K562 (cell line): ENCODE data around the gene OR2B2. TPM values are rescaled to one million over a fixed set of nuclear protein-coding genes. Genes with fewer than 3 reads are reported as not detected.

Source experiments
- ATAC-seq: fragments of 200-7000 bp; cut with Tn5 transposase; 3 replicates; pipeline ENCODE4 v1.9.1; 2020; ENCODE audit warnings: moderate library complexity
- BruUV-seq: library from RNA; stranded (reverse); fragments of 400-500 nt; replicated peaks from 2 replicates; lab custom pipeline; 2021; lab: Mats Ljungman, UMichigan
- CTCF ChIA-PET: fragments of 300-600 bp; formaldehyde crosslinking; extraction: SDS; loops from one replicate; lab custom pipeline; 2021; ENCODE audit warnings: low intra/inter-chr PET ratio; lab: Yijun Ruan, JAX
- POLR2A ChIA-PET: fragments of 300-600, 350-650 bp; sonication (Branson Sonifier 250); formaldehyde crosslinking; extraction: SDS; loops from one replicate; lab custom pipeline; 2021; ENCODE audit warnings: antibody characterized with exemption, inconsistent platforms; lab: Yijun Ruan, JAX
- DNase-seq, 4 experiments: peaks; one replicate each; pipeline versions ENCODE4 v3.0.0 to v3.0.0-alpha.2; 2011 to 2018; ENCODE audit warnings: low spot score in 3 of 4, mixed read lengths in 3 of 4; ENCODE audit errors: extremely low read depth in 1 of 4
- FAIRE-seq: peaks from 2 replicates; lab custom pipeline; 2011; peaks lifted over from hg19 to GRCh38; lab: Jason Lieb, UNC
- H2AFZ ChIP-seq: 2 replicates; pipeline ENCODE4 v1.6.0; 2011; ENCODE audit warnings: low read depth, low read length, control low read depth, inconsistent platforms
- H3K27ac ChIP-seq: fragments of 200-600 bp; 3 replicates; pipeline ENCODE4 v1.8.0; 2011; ENCODE audit warnings: low read depth, mild to moderate bottlenecking, control low read depth, inconsistent platforms, low read length, moderate library complexity, mixed read lengths; ENCODE audit errors: extremely low read depth
- H3K27me3 ChIP-seq, 2 experiments: fragments of 300-600 bp in 1 of 2; 2 replicates in 1 of 2; 3 replicates in 1 of 2; pipeline versions ENCODE4 v1.6.0 to v1.8.0; 2011; ENCODE audit warnings: inconsistent platforms in 2 of 2, low read length in 2 of 2, mild to moderate bottlenecking in 1 of 2, mixed read lengths in 1 of 2, moderate library complexity in 1 of 2; ENCODE audit not compliant: control insufficient read depth in 2 of 2, insufficient read depth in 2 of 2
- H3K36me3 ChIP-seq: fragments of 300-600 bp; 3 replicates; pipeline ENCODE4 v1.8.0; 2011; ENCODE audit warnings: mild to moderate bottlenecking, low read length, inconsistent platforms; ENCODE audit not compliant: control insufficient read depth, insufficient read depth
- H3K4me1 ChIP-seq, 2 experiments: fragments of 200-600 bp in 1 of 2; replicated peaks in 1 of 2; 2 replicates in 1 of 2; 3 replicates in 1 of 2; pipeline versions ENCODE4 v1.5.1 to v1.8.0; 2011; ENCODE audit warnings: inconsistent platforms in 2 of 2, low read length in 2 of 2, mild to moderate bottlenecking in 1 of 2, mixed read lengths in 1 of 2, moderate library complexity in 1 of 2; ENCODE audit not compliant: control insufficient read depth in 2 of 2, insufficient read depth in 2 of 2
- H3K4me2 ChIP-seq: 2 replicates; pipeline ENCODE4 v1.6.1; 2011; ENCODE audit warnings: low read length, control low read depth, inconsistent platforms, mixed read lengths; ENCODE audit not compliant: insufficient read depth
- H3K4me3 ChIP-seq: fragments of 200-600 bp; sonication (generic), shearing (Covaris generic); 2 replicates; pipeline ENCODE4 v1.5.1; 2016; ENCODE audit warnings: control low read depth, inconsistent platforms
- H3K79me2 ChIP-seq: fragments of 200-600 bp; 3 replicates; pipeline ENCODE4 v1.8.0; 2011; ENCODE audit warnings: low read length, inconsistent platforms; ENCODE audit not compliant: control insufficient read depth, insufficient read depth
- H3K9ac ChIP-seq, 2 experiments: 2 replicates each; pipeline versions ENCODE4 v1.6.0 to v1.6.1; 2011; ENCODE audit warnings: low read depth in 2 of 2, low read length in 2 of 2, control low read depth in 1 of 2, inconsistent platforms in 1 of 2, mild to moderate bottlenecking in 1 of 2, mixed read lengths in 1 of 2; ENCODE audit not compliant: insufficient read depth in 1 of 2
- H3K9me1 ChIP-seq: one replicate; pipeline ENCODE4 v1.6.0; 2011; ENCODE audit warnings: inconsistent platforms, mild to moderate bottlenecking, low read length, moderate library complexity; ENCODE audit not compliant: control insufficient read depth, insufficient read depth
- H3K9me3 ChIP-seq: replicated peaks from 2 replicates; pipeline ENCODE4 v1.5.1; 2011; ENCODE audit warnings: low read depth, low read length, inconsistent platforms; ENCODE audit not compliant: control insufficient read depth, insufficient read depth
- H4K20me1 ChIP-seq: replicated peaks from 2 replicates; pipeline ENCODE4 v1.6.1; 2011; ENCODE audit warnings: low read length, inconsistent platforms, mixed read lengths; ENCODE audit not compliant: control insufficient read depth, insufficient read depth
- CCNT2 ChIP-seq: IDR thresholded peaks from 2 replicates; pipeline ENCODE4 v1.6.1; 2011; ENCODE audit warnings: borderline replicate concordance, low read depth, mild to moderate bottlenecking, moderate library complexity, mixed read lengths, low read length; ENCODE audit not compliant: insufficient read length; ENCODE audit errors: extremely low read depth
- CHD2 ChIP-seq: IDR thresholded peaks from 2 replicates; pipeline ENCODE4 v1.6.1; 2011; ENCODE audit warnings: low read depth, low read length
- HNRNPL ChIP-seq: fragments of 200-400 bp; formaldehyde crosslinking; IDR thresholded peaks from 2 replicates; pipeline ENCODE4 v1.6.1; 2017; ENCODE audit warnings: low read depth, mild to moderate bottlenecking, low read length
- MEF2D ChIP-seq: conservative IDR thresholded peaks from 2 replicates; pipeline ENCODE4 v1.6.1; 2016; ENCODE audit warnings: low read depth, missing genetic modification characterization, missing compliant biosample characterization
- PHF8 ChIP-seq: fragments of 200-600 bp; sonication (generic); IDR thresholded peaks from 2 replicates; pipeline ENCODE4 v1.6.1; 2012; ENCODE audit warnings: mixed run types, mild to moderate bottlenecking, inconsistent platforms, low read length, moderate library complexity, borderline replicate concordance
- PRPF4 ChIP-seq: fragments of 200-400 bp; formaldehyde crosslinking; IDR thresholded peaks from one replicate; pipeline ENCODE4 v1.6.1; 2017; ENCODE audit warnings: low read length, low read depth, mild to moderate bottlenecking; ENCODE audit not compliant: insufficient read depth, poor library complexity, severe bottlenecking
- SAP30 ChIP-seq: fragments of 200-600 bp; sonication (generic); IDR thresholded peaks from 2 replicates; pipeline ENCODE4 v1.6.1; 2012; ENCODE audit warnings: borderline replicate concordance, low read depth, mild to moderate bottlenecking, moderate library complexity, low read length, control low read depth, inconsistent platforms; ENCODE audit not compliant: insufficient read depth, poor library complexity, severe bottlenecking
- U2AF1 ChIP-seq: fragments of 200-400 bp; formaldehyde crosslinking; optimal IDR thresholded peaks from 2 replicates; pipeline ENCODE3; 2017; ENCODE audit warnings: mild to moderate bottlenecking, low read depth, low read length, moderate library complexity
- ZFP91 ChIP-seq: sonication (generic); formaldehyde crosslinking; IDR thresholded peaks from 2 replicates; pipeline ENCODE4 v1.8.0; 2022; ENCODE audit warnings: mild to moderate bottlenecking, missing genetic modification reagents
- ZSCAN32 ChIP-seq: fragments of 450-650 bp; formaldehyde crosslinking; IDR thresholded peaks from 2 replicates; pipeline ENCODE4 v1.4.0; 2020; ENCODE audit warnings: mild to moderate bottlenecking, moderate library complexity
- WGBS: fragments of 100-300 bp; shearing (Covaris generic); methylation state at CpG from one replicate; pipeline ENCODE4 v1.1.6; 2016; ENCODE audit warnings: low coverage, mixed read lengths; ENCODE audit not compliant: insufficient coverage; ENCODE audit errors: missing lambda C conversion rate; 5-methylcytosine and 5-hydroxymethylcytosine counted together
- in situ Hi-C: fragments of 300-500 bp; cut with MboI; formaldehyde crosslinking; loops from 4 replicates; pipeline ENCODE4 v1.15.0; 2018; ENCODE audit warnings: inconsistent platforms, mixed read lengths
- intact Hi-C: fragments of 100-400 bp; cut with micrococcal nuclease; formaldehyde crosslinking; loops from 2 replicates; pipeline ENCODE4 v1.14.2; 2022
- polyA plus RNA-seq, 8 experiments: library from polyadenylated mRNA; depleted of rRNA in 4 of 8; stranded (reverse) in 5 of 8; unstranded in 3 of 8; fragments of >200 nt; fragmentation: Nextera tagmentation in 2 of 8; fragmentation: Illumina TruSeq in 1 of 8; extraction: Ambion mirVana in 2 of 8; extraction: Trizol in 1 of 8; gene quantifications; 2 replicates each; pipeline versions ENCODE4 v1.2.1 to v1.2.3, GENCODE V29; 2011 to 2014; ENCODE audit warnings: inconsistent platforms in 1 of 8, missing spikeins in 1 of 8
- total RNA-seq, 7 experiments: library from RNA; depleted of rRNA in 6 of 7; stranded (reverse); fragments of >200 nt in 6 of 7; fragmentation: Illumina TruSeq in 2 of 7; extraction: Trizol in 2 of 7; gene quantifications; 2 replicates each; pipeline versions ENCODE4 v1.2.1 to v1.2.3, GENCODE V29; 2011 to 2021; ENCODE audit warnings: low replicate concordance in 1 of 7
- TF ChIP-seq, protein P1 (sequence below): fragments of 450-650 bp; IDR thresholded peaks from 2 replicates; pipeline ENCODE4 v1.6.1; 2016; ENCODE audit warnings: missing biosample characterization, missing genetic modification characterization

OR2B2 gene
- total and polyA plus RNA-seq, 9 of the 15 experiments (the other 6 are each of a cell fraction or from before 2014, with no cell fraction given), result 0.24 TPM; not detected in 8

DNA sequence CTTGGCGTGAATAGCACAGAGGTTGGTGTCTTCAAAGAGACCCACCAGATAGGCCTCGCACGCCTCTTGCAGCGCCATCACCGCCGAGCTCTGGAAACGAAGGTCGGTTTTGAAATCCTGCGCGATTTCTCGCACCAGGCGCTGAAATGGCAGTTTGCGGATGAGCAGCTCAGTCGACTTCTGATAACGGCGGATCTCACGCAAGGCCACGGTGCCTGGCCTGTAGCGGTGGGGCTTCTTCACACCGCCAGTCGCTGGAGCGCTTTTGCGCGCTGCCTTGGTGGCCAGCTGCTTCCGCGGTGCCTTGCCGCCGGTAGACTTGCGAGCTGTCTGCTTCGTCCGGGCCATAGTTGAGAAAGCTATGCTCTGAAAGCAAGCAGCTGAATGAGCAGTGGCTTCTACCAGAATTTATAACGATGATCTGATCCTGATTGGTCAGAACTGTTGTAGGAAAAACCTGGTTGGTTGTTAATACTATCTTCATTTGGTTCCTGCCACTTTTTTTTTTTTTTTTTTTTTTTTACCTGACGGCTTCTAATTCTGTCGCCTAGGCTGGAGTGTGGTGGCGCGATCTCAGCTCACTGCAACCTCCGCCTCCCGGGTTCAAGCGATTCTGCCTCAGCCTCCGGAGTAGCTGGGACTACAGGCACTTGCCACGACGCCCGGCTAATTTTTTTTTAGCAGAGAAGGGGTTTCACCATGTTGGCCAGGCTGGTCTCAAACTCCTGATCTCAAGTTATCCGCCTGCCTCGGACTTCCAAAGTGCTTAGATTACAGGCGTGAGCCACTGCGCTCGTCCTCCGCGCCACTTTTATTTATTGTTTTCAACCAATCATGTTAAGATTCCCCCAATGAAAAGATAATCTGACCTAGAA, 21.5 kb downstream of the OR2B2 start:
- ChIA-PET CTCF (no interaction called here), POLR2A (interaction anchor here (0.6 to 3.6 kb wide), 37 partner anchors 9 to 1866 kb away, joined by 3 to 190 read pairs (median 5); a partner anchor contains a TSS)
- Histone ChIP-seq H3K9me1 (no peaks in the 10 kb centered on the region), H3K36me3 (peaks cover 16% of the 10 kb centered on the region; the same call in 1 of the 3 replicates), H3K79me2 (peaks cover 57% of the 10 kb centered on the region), H3K9me3 (no peaks in the 10 kb centered on the region), H3K4me3 (peak overlapping the region; percentile 79), H2AFZ (no peak overlapping the region), H3K9ac (peak overlapping the region; percentile 86 to 91), H3K27ac (peak overlapping the region; percentile 85), H3K4me1 (peaks cover 11 to 24% of the 10 kb centered on the region in 2 experiments), H3K27me3 (no peaks in the 10 kb centered on the region), H4K20me1 (peaks cover 12% of the 10 kb centered on the region), H3K4me2 (peak overlapping the region; percentile 89)
- peak; percentile 69 to 94 (median 78) for DNase-seq
- WGBS, result 14% methylated on average over 50 of the region's 50 CpGs
- in situ Hi-C loops (loop anchor here (5.0 kb wide), 3 partner anchors 53 to 743 kb away; a partner anchor contains a TSS), intact Hi-C loops (loop anchor here (5.0 to 10.0 kb wide), 5 partner anchors 218 to 1858 kb away; a partner anchor contains a TSS)
- peak; percentile 50 for ATAC-seq
- no TSS peak for BruUV-seq
- peak; percentile 74 for FAIRE-seq
- peak; percentile 85 for TF ChIP-seq CCNT2
- TF ChIP-seq ZSCAN32 (CRISPR knock-in tag), result no peak
- TF ChIP-seq CHD2, result peak; percentile 21; the same call in 1 of the 2 replicates
- TF ChIP-seq HNRNPL, result peak; percentile 97
- TF ChIP-seq PRPF4, result peak; percentile 94
- peak; percentile 41 for TF ChIP-seq SAP30
- TF ChIP-seq PHF8, result peak; percentile 78; the same call in 1 of the 2 replicates
- 0 out of 2 replicates have a peak, but pooled peaks have one; percentile 9 for TF ChIP-seq MEF2D (tag)
- TF ChIP-seq, protein P1, sequence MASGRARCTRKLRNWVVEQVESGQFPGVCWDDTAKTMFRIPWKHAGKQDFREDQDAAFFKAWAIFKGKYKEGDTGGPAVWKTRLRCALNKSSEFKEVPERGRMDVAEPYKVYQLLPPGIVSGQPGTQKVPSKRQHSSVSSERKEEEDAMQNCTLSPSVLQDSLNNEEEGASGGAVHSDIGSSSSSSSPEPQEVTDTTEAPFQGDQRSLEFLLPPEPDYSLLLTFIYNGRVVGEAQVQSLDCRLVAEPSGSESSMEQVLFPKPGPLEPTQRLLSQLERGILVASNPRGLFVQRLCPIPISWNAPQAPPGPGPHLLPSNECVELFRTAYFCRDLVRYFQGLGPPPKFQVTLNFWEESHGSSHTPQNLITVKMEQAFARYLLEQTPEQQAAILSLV (tag), result no peak
- TF ChIP-seq ZFP91, result 0 out of 2 replicates have a peak, but pooled peaks have one; percentile 29
- TF ChIP-seq U2AF1, result peak; percentile 28
